ENCODE measurements around the gene ZNF518B. TPM values are rescaled to one million over a fixed set of nuclear protein-coding genes. Genes with fewer than 3 reads are reported as not detected.

The ZNF518B gene
- total RNA-seq, 2 donors from 2014 or later, result 46.2 to 46.4 TPM

GRCh38 chr4:10421344-10422055, 35.7 kb downstream of the ZNF518B start:
- H3K27me3 Mint-ChIP-seq (ENCODE audit: insufficient read depth), result peaks cover 3% of the 10 kb centered on the region
- H3K27ac ChIP-seq (ENCODE audit: low read depth, low read length), result no peak overlapping the region
- no peak overlapping the region for H3K9ac ChIP-seq (ENCODE audit: extremely low read depth, low read length, poor library complexity, severe bottlenecking)
- no peak for DNase-seq
- no peak for TF ChIP-seq CTCF (conservative IDR thresholded peaks at IDR 0.05)
- H3K4me3 ChIP-seq (ENCODE audit: low read length), result no peak overlapping the region
- no peaks in the 10 kb centered on the region for H3K4me1 Mint-ChIP-seq
- H3K27me3 ChIP-seq (ENCODE audit: control insufficient read depth, insufficient read depth, low read length, poor library complexity, severe bottlenecking), result no peaks in the 10 kb centered on the region
- H3K36me3 ChIP-seq (ENCODE audit: control insufficient read depth, insufficient read depth, low read length), result no peaks in the 10 kb centered on the region
- H3K9me3 Mint-ChIP-seq, result peaks cover 19% of the 10 kb centered on the region
- no peak overlapping the region for H3K27ac Mint-ChIP-seq
- no peak overlapping the region for H3K4me3 Mint-ChIP-seq
- H3K4me1 ChIP-seq (ENCODE audit: control insufficient read depth, insufficient read depth, low read length), result no peaks in the 10 kb centered on the region
- H3K36me3 Mint-ChIP-seq (ENCODE audit: low read depth), result no peaks in the 10 kb centered on the region
- no peaks in the 10 kb centered on the region for H3K9me3 ChIP-seq (ENCODE audit: control insufficient read depth, low read length)
- WGBS, 2 experiments (ENCODE audit: insufficient coverage in 1 of 2, insufficient read length in 1 of 2), result 92 to 94% methylated on average over 2 to 3 of the region's 3 CpGs

- Mint-ChIP-seq H3K4me3 (no peak overlapping the region), H3K27me3 (ENCODE audit: insufficient read depth) (no peaks in the 10 kb centered on the region), H3K36me3 (ENCODE audit: low read depth) (no peaks in the 10 kb centered on the region), H3K27ac (no peak overlapping the region), H3K9me3 (peaks cover 11% of the 10 kb centered on the region), H3K4me1 (no peaks in the 10 kb centered on the region)
- no peaks in the 10 kb centered on the region for H3K4me1 ChIP-seq (ENCODE audit: control insufficient read depth, insufficient read depth, low read length)
- WGBS, 2 experiments (ENCODE audit: insufficient coverage in 1 of 2, insufficient read length in 1 of 2), result 94 to 96% methylated on average over 6 of the region's 6 CpGs
- H3K9ac ChIP-seq (ENCODE audit: extremely low read depth, low read length, poor library complexity, severe bottlenecking), result no peak overlapping the region
- no peak overlapping the region for H3K4me3 ChIP-seq (ENCODE audit: low read length)
- H3K9me3 ChIP-seq (ENCODE audit: control insufficient read depth, low read length), result no peaks in the 10 kb centered on the region
- H3K27ac ChIP-seq (ENCODE audit: low read depth, low read length), result no peak overlapping the region
- H3K36me3 ChIP-seq (ENCODE audit: control insufficient read depth, insufficient read depth, low read length), result no peaks in the 10 kb centered on the region
- H3K27me3 ChIP-seq (ENCODE audit: control insufficient read depth, insufficient read depth, low read length, poor library complexity, severe bottlenecking), result no peaks in the 10 kb centered on the region
- DNase-seq, result no peak
- TF ChIP-seq CTCF (conservative IDR thresholded peaks at IDR 0.05), result no peak
These were observed 39.5 kb downstream of the ZNF518B start for GRCh38 chr4:10417740-10418139.

GRCh38 chr4:10416441-10416840, 40.8 kb downstream of the ZNF518B start:
- Histone ChIP-seq H3K4me3 (ENCODE audit: low read length) (no peak overlapping the region), H3K4me1 (ENCODE audit: control insufficient read depth, insufficient read depth, low read length) (no peaks in the 10 kb centered on the region), H3K27ac (ENCODE audit: low read depth, low read length) (no peak overlapping the region), H3K27me3 (ENCODE audit: control insufficient read depth, insufficient read depth, low read length, poor library complexity, severe bottlenecking) (no peaks in the 10 kb centered on the region), H3K9ac (ENCODE audit: extremely low read depth, low read length, poor library complexity, severe bottlenecking) (no peak overlapping the region), H3K36me3 (ENCODE audit: control insufficient read depth, insufficient read depth, low read length) (no peaks in the 10 kb centered on the region), H3K9me3 (ENCODE audit: control insufficient read depth, low read length) (no peaks in the 10 kb centered on the region)
- 92 to 95% methylated on average over 2 of the region's 2 CpGs for WGBS, 2 experiments (ENCODE audit: insufficient coverage in 1 of 2, insufficient read length in 1 of 2)
- DNase-seq, result no peak
- Mint-ChIP-seq H3K4me3 (no peak overlapping the region), H3K9me3 (peaks cover 11% of the 10 kb centered on the region), H3K27me3 (ENCODE audit: insufficient read depth) (no peaks in the 10 kb centered on the region), H3K36me3 (ENCODE audit: low read depth) (no peaks in the 10 kb centered on the region), H3K27ac (no peak overlapping the region), H3K4me1 (no peaks in the 10 kb centered on the region)
- TF ChIP-seq CTCF (conservative IDR thresholded peaks at IDR 0.05), result no peak
